ENCODE data around the gene EFCAB8.

EFCAB8 gene

DNA sequence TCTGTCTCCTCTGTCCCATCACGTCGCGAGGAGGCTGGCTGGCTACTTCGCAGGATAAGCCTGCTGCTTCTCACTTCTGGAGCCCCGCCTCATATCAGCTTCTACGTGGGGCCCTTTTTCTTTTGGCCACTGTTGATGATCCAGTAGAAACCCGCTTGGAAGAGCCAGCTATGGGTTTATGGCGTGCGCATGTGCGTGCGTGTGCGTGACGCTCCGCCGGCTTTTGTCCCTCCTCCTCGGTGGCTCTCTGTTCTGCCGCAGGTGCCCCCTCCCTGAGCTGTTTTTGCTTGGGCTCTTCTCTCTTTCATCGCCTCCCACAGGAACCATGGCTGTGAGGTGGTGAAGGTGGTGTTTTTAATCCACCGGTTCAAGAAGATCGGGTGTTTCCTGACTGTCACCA is 26.5 kb downstream of the EFCAB8 start:
- H3K4me3 ChIP-seq (ENCODE audit: low read length in 2 of 2) = no peak overlapping the region
- no peaks in the 10 kb centered on the region for H3K36me3 ChIP-seq (ENCODE audit: control insufficient read depth in 2 of 2, insufficient read depth in 2 of 2, low read length in 2 of 2)
- no peaks in the 10 kb centered on the region for H3K9me3 ChIP-seq (ENCODE audit: control insufficient read depth in 2 of 2, low read length in 2 of 2)
- H3K4me1 ChIP-seq (ENCODE audit: control insufficient read depth, insufficient read depth, low read length) = no peaks in the 10 kb centered on the region
- H3K27ac ChIP-seq (ENCODE audit: low read length) = no peak overlapping the region
- H3K27me3 ChIP-seq (ENCODE audit: control insufficient read depth in 1 of 2, insufficient read depth in 2 of 2, low read length in 2 of 2) = no peaks in the 10 kb centered on the region
- no peak overlapping the region for H3K9ac ChIP-seq (ENCODE audit: low read length in 2 of 2)

DNA sequence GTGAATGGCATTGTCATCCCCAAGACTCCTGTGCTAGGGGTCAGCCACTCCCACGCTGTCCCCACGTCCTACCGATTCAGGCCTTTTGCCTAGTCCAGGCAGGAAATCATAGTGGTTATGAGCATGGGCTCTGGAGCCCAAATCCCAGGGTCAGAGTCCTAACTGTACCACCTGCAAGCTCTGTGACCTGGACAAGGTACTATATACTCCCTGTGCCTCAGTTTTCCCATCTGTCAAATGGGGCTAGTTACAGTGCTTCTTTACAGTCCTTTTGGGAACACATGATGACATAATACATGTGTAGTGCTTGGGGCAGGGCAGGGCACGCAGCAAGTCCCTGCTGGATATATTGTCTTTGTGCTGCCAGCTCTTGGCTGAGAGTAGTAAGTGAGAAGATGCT is 27.2 kb downstream of the EFCAB8 start:
- Histone ChIP-seq H3K27ac (ENCODE audit: low read length) (no peak overlapping the region), H3K9me3 (ENCODE audit: control insufficient read depth in 2 of 2, low read length in 2 of 2) (no peaks in the 10 kb centered on the region), H3K9ac (ENCODE audit: low read length in 2 of 2) (no peak overlapping the region), H3K4me1 (ENCODE audit: control insufficient read depth, insufficient read depth, low read length) (no peaks in the 10 kb centered on the region), H3K27me3 (ENCODE audit: control insufficient read depth in 1 of 2, insufficient read depth in 2 of 2, low read length in 2 of 2) (no peaks in the 10 kb centered on the region), H3K36me3 (ENCODE audit: control insufficient read depth in 2 of 2, insufficient read depth in 2 of 2, low read length in 2 of 2) (no peaks in the 10 kb centered on the region), H3K4me3 (ENCODE audit: low read length in 2 of 2) (no peak overlapping the region)

DNA sequence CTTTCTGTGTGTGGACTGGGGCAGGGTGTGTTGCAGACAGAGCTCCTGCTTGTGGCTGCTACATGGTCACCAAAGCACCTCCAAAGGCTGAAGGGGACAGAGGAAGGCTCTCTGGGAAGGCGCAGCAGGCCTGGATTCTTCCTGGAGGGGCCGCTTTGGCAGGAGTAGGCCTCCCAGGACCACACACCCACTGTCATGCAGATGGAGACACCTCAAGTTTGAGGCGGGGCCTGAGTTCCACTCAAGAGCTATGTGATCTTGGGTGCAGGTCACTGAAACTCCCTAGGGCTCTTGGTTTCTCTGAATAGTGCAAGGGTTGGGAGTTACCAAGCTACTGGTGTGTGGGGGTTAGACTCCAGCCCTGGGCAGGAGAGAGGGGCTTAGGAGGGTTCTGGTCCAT is 27.9 kb downstream of the EFCAB8 start:
- Histone ChIP-seq H3K27me3 (ENCODE audit: control insufficient read depth in 1 of 2, insufficient read depth in 2 of 2, low read length in 2 of 2) (no peaks in the 10 kb centered on the region), H3K4me3 (ENCODE audit: low read length in 2 of 2) (no peak overlapping the region), H3K27ac (ENCODE audit: low read length) (no peak overlapping the region), H3K9me3 (ENCODE audit: control insufficient read depth in 2 of 2, low read length in 2 of 2) (no peaks in the 10 kb centered on the region), H3K4me1 (ENCODE audit: control insufficient read depth, insufficient read depth, low read length) (no peaks in the 10 kb centered on the region), H3K9ac (ENCODE audit: low read length in 2 of 2) (no peak overlapping the region), H3K36me3 (ENCODE audit: control insufficient read depth in 2 of 2, insufficient read depth in 2 of 2, low read length in 2 of 2) (no peaks in the 10 kb centered on the region)

DNA sequence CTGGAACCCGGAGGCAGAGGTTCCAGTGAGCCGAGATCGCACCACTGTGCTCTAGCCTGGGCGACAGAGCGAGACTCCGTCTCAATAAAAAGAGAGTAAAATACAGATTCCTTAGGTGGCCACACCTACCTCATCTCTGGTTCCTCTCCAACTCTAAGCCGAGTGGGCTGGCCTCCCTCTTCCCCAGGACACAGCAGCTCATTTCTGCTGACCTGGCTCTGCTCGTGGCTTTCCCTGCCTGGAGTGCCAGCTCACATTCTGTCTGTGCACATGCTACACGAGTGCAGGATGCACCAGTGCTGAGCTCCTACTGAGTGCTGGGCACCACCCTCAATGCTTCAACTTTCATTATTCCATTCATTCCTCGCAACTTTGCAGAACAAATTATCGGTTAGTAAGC is 28.8 kb downstream of the EFCAB8 start:
- H3K27me3 ChIP-seq (ENCODE audit: control insufficient read depth in 1 of 2, insufficient read depth in 2 of 2, low read length in 2 of 2) = no peaks in the 10 kb centered on the region
- no peaks in the 10 kb centered on the region for H3K36me3 ChIP-seq (ENCODE audit: control insufficient read depth in 2 of 2, insufficient read depth in 2 of 2, low read length in 2 of 2)
- no peaks in the 10 kb centered on the region for H3K4me1 ChIP-seq (ENCODE audit: control insufficient read depth, insufficient read depth, low read length)
- H3K4me3 ChIP-seq (ENCODE audit: low read length in 2 of 2) = no peak overlapping the region
- H3K9ac ChIP-seq (ENCODE audit: low read length in 2 of 2) = no peak overlapping the region
- no peak overlapping the region for H3K27ac ChIP-seq (ENCODE audit: low read length)
- no peaks in the 10 kb centered on the region for H3K9me3 ChIP-seq (ENCODE audit: control insufficient read depth in 2 of 2, low read length in 2 of 2)

DNA sequence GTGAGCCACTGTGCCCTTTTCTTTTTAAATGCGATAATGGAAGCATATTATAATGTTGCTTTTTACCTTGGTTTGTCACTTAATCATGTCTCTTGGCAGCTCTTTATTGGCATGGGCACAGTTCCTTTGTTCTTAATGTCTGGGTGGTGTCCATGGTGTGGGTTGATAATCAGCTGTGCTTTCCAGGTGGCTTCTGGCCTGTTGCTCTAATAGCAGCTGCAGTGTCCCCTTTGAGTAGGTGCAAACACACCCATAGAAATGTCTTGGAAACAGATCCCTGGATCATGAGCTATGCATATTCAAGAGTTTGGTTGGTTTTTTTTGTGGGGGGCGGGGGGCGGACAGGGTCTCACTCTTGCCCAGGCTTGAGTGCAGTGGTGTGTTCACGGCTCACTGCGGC is 29.9 kb downstream of the EFCAB8 start:
- no peak overlapping the region for H3K4me3 ChIP-seq (ENCODE audit: low read length in 2 of 2)
- H3K36me3 ChIP-seq (ENCODE audit: control insufficient read depth in 2 of 2, insufficient read depth in 2 of 2, low read length in 2 of 2) = no peaks in the 10 kb centered on the region
- no peaks in the 10 kb centered on the region for H3K4me1 ChIP-seq (ENCODE audit: control insufficient read depth, insufficient read depth, low read length)
- H3K27me3 ChIP-seq (ENCODE audit: control insufficient read depth in 1 of 2, insufficient read depth in 2 of 2, low read length in 2 of 2) = no peaks in the 10 kb centered on the region
- H3K9ac ChIP-seq (ENCODE audit: low read length in 2 of 2) = no peak overlapping the region
- no peaks in the 10 kb centered on the region for H3K9me3 ChIP-seq (ENCODE audit: control insufficient read depth in 2 of 2, low read length in 2 of 2)
- H3K27ac ChIP-seq (ENCODE audit: low read length) = no peak overlapping the region

DNA sequence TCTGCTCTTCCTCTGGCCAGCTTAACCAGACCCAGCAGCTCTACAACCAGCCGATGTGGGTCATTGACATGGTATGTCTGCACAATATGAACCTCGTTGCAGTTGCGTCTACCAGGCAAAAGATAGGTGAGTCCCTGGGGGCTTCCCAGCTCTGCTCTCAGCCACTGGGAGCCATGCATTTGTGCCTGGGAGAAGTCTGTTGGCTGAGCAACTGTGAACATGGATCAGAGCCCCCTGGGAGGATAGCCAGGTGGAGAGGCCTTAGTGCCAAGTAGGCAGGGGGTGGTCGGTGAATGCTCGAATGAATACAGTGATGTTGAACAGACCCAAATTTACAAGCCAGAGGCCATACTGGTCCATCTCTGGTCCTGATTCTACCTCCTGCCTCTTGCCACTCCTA is 30.6 kb downstream of the EFCAB8 start:
- Histone ChIP-seq H3K27ac (ENCODE audit: low read length) (no peak overlapping the region), H3K9me3 (ENCODE audit: control insufficient read depth in 2 of 2, low read length in 2 of 2) (no peaks in the 10 kb centered on the region), H3K4me1 (ENCODE audit: control insufficient read depth, insufficient read depth, low read length) (no peaks in the 10 kb centered on the region), H3K36me3 (ENCODE audit: control insufficient read depth in 2 of 2, insufficient read depth in 2 of 2, low read length in 2 of 2) (no peaks in the 10 kb centered on the region), H3K4me3 (ENCODE audit: low read length in 2 of 2) (no peak overlapping the region), H3K27me3 (ENCODE audit: control insufficient read depth in 1 of 2, insufficient read depth in 2 of 2, low read length in 2 of 2) (no peaks in the 10 kb centered on the region), H3K9ac (ENCODE audit: low read length in 2 of 2) (no peak overlapping the region)

DNA sequence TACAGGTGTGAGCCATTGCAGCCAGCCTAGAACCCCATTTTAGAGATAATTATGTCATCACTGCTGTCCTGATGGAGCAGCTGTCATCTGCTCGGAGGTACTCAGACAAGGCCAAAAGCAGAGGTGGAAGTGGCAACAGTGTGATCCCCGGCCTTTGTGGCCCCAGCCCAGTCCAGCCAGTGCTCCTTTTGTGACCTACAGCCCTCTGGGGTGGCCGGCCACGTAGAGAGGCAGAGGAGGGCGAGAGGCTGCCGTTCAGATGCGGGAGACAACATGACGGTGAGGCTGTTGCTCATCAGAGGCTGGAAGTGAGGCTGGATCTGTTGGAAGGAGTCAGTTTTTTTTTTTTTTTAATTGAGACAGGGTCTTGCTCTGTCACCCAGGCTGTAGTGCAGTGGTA is 32.8 kb downstream of the EFCAB8 start:
- H3K36me3 ChIP-seq (ENCODE audit: control insufficient read depth in 2 of 2, insufficient read depth in 2 of 2, low read length in 2 of 2) = no peaks in the 10 kb centered on the region
- no peaks in the 10 kb centered on the region for H3K27me3 ChIP-seq (ENCODE audit: control insufficient read depth in 1 of 2, insufficient read depth in 2 of 2, low read length in 2 of 2)
- H3K4me3 ChIP-seq (ENCODE audit: low read length in 2 of 2) = no peak overlapping the region
- no peaks in the 10 kb centered on the region for H3K9me3 ChIP-seq (ENCODE audit: control insufficient read depth in 2 of 2, low read length in 2 of 2)
- H3K4me1 ChIP-seq (ENCODE audit: control insufficient read depth, insufficient read depth, low read length) = no peaks in the 10 kb centered on the region
- H3K9ac ChIP-seq (ENCODE audit: low read length in 2 of 2) = no peak overlapping the region
- H3K27ac ChIP-seq (ENCODE audit: low read length) = no peak overlapping the region

DNA sequence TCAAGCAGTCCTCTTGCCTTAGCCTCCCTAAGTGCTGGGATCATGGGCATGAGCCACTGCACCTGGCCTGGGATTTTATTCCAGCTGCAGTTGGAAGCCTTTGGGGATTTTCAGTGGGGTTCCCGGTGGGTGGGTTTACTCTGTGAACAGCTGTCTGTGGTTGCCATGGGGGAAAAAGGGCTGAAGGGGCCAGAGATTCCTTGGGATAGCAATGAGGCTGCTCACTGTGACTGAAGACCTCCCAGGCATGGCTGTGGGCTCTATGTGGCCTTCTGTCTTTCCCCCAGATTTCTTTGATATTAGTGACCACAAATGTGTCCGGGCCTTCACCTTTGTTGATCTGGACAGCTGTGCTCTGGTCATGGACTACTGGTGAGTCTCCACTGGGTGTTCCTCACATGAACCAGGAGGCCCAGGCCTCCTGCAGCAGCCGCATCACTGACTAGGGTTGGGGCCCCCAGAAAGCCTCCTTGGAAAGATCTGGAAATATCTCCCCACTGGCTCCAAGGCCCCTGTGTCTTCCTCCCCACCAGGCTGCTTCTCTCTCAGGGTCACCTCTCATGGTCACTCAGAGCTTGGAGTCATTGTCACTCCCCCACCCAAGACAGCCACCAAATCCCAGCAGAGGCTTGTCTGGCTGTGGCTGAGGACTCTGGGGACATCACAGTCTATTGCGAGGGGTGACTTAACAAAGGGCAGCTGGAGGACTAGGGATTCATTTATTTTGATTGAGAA is 33.4 kb downstream of the EFCAB8 start:
- H3K27ac ChIP-seq (ENCODE audit: low read length) = no peak overlapping the region
- no peaks in the 10 kb centered on the region for H3K27me3 ChIP-seq (ENCODE audit: control insufficient read depth in 1 of 2, insufficient read depth in 2 of 2, low read length in 2 of 2)
- no peaks in the 10 kb centered on the region for H3K4me1 ChIP-seq (ENCODE audit: control insufficient read depth, insufficient read depth, low read length)
- H3K4me3 ChIP-seq (ENCODE audit: low read length in 2 of 2) = no peak overlapping the region
- H3K9me3 ChIP-seq (ENCODE audit: control insufficient read depth in 2 of 2, low read length in 2 of 2) = no peaks in the 10 kb centered on the region
- H3K9ac ChIP-seq (ENCODE audit: low read length in 2 of 2) = no peak overlapping the region
- H3K36me3 ChIP-seq (ENCODE audit: control insufficient read depth in 2 of 2, insufficient read depth in 2 of 2, low read length in 2 of 2) = no peaks in the 10 kb centered on the region

DNA sequence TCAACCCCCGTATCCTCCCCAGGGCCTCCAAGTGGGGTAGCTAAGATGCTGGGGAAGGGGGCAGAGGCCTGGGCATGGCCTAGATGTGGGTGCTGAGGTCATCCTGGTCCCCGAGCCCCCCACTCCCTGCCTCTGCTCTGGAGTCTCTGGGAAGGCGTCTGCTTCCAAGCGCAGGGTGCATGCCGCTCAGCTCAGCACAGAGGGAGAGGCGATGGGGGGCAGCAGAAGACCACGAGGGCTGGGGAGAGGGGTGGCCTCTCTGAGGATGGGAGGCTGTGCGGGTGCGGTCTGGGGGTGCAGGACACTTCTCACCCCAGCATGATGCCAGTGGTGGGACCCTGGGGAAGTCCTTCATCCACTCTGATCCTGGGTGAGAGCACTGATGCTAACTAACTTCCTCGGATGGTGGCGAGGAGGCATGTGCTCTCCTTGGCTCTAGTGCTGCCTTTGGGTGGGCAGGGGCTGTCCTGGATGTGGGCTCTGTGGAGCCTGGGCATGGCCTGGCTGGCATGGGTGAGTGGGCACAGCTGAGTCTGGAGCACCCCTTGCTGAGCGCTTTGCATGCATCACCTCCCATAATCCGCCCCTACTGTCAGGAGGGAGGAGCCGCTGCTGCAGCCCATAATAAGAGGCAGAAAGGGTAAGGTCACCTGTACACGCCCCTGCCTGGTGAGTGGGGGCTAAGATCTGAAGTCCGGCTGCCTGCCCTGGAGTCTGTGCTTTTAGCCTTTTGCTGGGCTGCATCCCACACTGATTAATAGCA is 34.7 kb downstream of the EFCAB8 start:
- no peak overlapping the region for H3K9ac ChIP-seq (ENCODE audit: low read length in 2 of 2)
- H3K4me3 ChIP-seq (ENCODE audit: low read length in 2 of 2) = no peak overlapping the region
- H3K27ac ChIP-seq (ENCODE audit: low read length) = no peak overlapping the region
- H3K36me3 ChIP-seq (ENCODE audit: control insufficient read depth in 2 of 2, insufficient read depth in 2 of 2, low read length in 2 of 2) = no peaks in the 10 kb centered on the region
- H3K4me1 ChIP-seq (ENCODE audit: control insufficient read depth, insufficient read depth, low read length) = no peaks in the 10 kb centered on the region
- H3K9me3 ChIP-seq (ENCODE audit: control insufficient read depth in 2 of 2, low read length in 2 of 2) = no peaks in the 10 kb centered on the region
- H3K27me3 ChIP-seq (ENCODE audit: control insufficient read depth in 1 of 2, insufficient read depth in 2 of 2, low read length in 2 of 2) = no peaks in the 10 kb centered on the region

DNA sequence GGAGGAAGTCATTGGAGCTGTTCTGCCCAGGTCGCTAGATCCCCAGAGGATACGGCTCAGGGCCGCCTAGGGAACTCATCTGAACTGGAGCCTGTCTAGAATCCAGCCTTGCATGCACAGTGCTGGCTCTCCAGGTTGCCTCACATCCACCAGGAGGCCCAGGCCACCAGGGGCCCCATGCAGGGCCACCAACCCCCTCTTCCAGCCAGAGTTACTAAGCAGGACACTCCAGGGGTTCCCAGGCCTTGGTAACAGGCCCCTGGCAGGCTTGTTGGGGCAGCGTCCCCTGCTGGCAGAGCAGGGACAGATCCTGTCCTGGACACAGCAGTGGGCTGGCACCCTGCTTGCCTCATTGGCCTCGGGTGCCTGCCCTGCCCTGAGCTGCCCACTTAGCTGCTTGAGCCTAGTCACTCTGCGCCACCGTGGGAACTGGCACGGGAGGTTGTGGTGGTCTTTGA is 35.3 kb downstream of the EFCAB8 start:
- H3K4me3 ChIP-seq (ENCODE audit: low read length in 2 of 2) = no peak overlapping the region
- no peak overlapping the region for H3K27ac ChIP-seq (ENCODE audit: low read length)
- H3K9ac ChIP-seq (ENCODE audit: low read length in 2 of 2) = no peak overlapping the region
- no peaks in the 10 kb centered on the region for H3K36me3 ChIP-seq (ENCODE audit: control insufficient read depth in 2 of 2, insufficient read depth in 2 of 2, low read length in 2 of 2)
- no peaks in the 10 kb centered on the region for H3K4me1 ChIP-seq (ENCODE audit: control insufficient read depth, insufficient read depth, low read length)
- no peaks in the 10 kb centered on the region for H3K27me3 ChIP-seq (ENCODE audit: control insufficient read depth in 1 of 2, insufficient read depth in 2 of 2, low read length in 2 of 2)
- H3K9me3 ChIP-seq (ENCODE audit: control insufficient read depth in 2 of 2, low read length in 2 of 2) = no peaks in the 10 kb centered on the region

DNA sequence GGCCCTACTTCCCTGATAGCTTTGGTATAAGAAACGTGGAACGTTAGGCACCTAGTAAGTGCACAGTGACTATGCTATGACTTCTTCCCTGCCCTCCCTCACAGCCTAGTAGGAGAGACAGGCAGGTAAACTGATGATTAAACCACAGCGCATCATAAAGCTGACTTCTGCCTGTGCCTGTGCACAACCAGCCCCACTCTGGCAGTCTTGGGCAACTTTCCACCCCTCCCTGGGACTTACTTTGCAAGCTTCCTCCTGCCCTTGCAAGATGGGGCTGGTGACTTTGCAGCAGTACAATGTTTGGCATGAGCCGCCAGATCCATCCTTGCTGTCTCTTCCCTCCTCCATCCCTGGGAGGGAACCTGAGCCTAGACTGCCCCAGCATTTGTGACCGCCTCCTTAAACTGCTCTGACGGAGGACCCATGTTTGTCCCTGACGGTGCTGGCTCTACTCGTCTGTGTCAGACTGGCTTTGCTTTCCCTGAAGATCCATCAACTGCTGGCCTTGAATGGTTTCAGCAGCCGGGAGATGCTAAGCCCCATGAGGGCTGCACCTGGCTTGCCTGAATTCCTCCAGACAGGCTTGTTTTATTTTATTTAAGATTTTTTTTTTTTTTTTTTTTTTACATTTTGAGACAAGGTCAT is 36.1 kb downstream of the EFCAB8 start:
- H3K27ac ChIP-seq (ENCODE audit: low read length) = no peak overlapping the region
- no peak overlapping the region for H3K9ac ChIP-seq (ENCODE audit: low read length in 2 of 2)
- no peaks in the 10 kb centered on the region for H3K4me1 ChIP-seq (ENCODE audit: control insufficient read depth, insufficient read depth, low read length)

More for the DNA sequence above, 36.1 kb downstream of the EFCAB8 start:
- Histone ChIP-seq H3K4me3 (ENCODE audit: low read length in 2 of 2) (no peak overlapping the region), H3K36me3 (ENCODE audit: control insufficient read depth in 2 of 2, insufficient read depth in 2 of 2, low read length in 2 of 2) (no peaks in the 10 kb centered on the region), H3K27me3 (ENCODE audit: control insufficient read depth in 1 of 2, insufficient read depth in 2 of 2, low read length in 2 of 2) (no peaks in the 10 kb centered on the region), H3K9me3 (ENCODE audit: control insufficient read depth in 2 of 2, low read length in 2 of 2) (no peaks in the 10 kb centered on the region)
